Uterus (tissue), 2 donors: ENCODE measurements around the gene OGN.

Experiments
- POLR2A ChIP-seq, 2 donors: fragments of 450-650 bp; IDR thresholded peaks; one replicate each; pipeline ENCODE4 v1.6.1; 2016; ENCODE audit warnings: antibody characterized with exemption in 2 of 2, mild to moderate bottlenecking in 1 of 2, moderate library complexity in 1 of 2
- TF ChIP-seq, protein P1 (sequence below), 4 experiments: fragments of 200-600 bp in 2 of 4; fragments of 450-650 bp in 2 of 4; sonication (generic) in 2 of 4; IDR thresholded peaks; one replicate each; pipeline ENCODE4 v1.5.1; 2016 to 2019; ENCODE audit warnings: antibody characterized with exemption in 4 of 4, mild to moderate bottlenecking in 2 of 4, moderate library complexity in 1 of 4

DNA sequence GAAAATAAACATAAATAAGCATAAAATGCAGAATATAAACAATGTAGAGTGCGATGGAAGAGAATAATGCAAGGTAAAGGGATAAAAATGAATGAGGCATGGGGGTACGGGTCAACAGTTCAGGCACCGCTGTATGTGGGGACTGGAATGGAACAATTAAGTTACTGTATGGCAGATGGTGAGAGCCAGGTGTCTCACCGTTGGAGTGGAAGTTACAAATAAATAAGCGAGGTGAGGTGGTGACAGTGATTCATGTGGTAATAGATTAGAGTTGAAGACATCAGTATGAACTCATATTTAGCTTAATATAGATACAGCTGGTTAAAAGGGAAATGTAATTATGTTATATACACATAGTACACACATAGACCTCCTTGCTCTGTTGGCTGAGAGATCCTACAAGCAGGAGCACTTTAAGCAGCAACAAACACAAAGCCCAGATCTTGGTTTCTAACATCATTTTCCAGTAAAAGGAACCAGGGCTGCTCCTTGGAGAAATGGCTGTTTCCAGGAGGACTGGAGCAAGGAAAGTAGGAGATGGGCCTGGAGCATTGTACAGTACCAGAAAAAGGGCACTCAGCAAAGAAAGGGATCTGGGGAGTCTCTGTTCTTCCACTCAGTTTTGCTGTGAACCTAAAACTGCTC is 22.2 kb upstream of the OGN start:
- TF ChIP-seq, protein P1, sequence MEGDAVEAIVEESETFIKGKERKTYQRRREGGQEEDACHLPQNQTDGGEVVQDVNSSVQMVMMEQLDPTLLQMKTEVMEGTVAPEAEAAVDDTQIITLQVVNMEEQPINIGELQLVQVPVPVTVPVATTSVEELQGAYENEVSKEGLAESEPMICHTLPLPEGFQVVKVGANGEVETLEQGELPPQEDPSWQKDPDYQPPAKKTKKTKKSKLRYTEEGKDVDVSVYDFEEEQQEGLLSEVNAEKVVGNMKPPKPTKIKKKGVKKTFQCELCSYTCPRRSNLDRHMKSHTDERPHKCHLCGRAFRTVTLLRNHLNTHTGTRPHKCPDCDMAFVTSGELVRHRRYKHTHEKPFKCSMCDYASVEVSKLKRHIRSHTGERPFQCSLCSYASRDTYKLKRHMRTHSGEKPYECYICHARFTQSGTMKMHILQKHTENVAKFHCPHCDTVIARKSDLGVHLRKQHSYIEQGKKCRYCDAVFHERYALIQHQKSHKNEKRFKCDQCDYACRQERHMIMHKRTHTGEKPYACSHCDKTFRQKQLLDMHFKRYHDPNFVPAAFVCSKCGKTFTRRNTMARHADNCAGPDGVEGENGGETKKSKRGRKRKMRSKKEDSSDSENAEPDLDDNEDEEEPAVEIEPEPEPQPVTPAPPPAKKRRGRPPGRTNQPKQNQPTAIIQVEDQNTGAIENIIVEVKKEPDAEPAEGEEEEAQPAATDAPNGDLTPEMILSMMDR (IDR thresholded peaks at IDR 0.05) = no peak
- TF ChIP-seq POLR2A (IDR thresholded peaks at IDR 0.05) = no peak
